ENCODE data around the gene METTL9.

The METTL9 gene

GRCh38 chr16:21637032-21637968 lies 37.9 kb downstream of the METTL9 start:
- H3K4me3 ChIP-seq (replicated peaks in 1 of 2; ENCODE audit: low read depth in 2 of 2, low read length in 2 of 2): no peak overlapping the region
- no peak for DNase-seq (ENCODE audit: low read depth in 2 of 2)
- TF ChIP-seq, protein P1, sequence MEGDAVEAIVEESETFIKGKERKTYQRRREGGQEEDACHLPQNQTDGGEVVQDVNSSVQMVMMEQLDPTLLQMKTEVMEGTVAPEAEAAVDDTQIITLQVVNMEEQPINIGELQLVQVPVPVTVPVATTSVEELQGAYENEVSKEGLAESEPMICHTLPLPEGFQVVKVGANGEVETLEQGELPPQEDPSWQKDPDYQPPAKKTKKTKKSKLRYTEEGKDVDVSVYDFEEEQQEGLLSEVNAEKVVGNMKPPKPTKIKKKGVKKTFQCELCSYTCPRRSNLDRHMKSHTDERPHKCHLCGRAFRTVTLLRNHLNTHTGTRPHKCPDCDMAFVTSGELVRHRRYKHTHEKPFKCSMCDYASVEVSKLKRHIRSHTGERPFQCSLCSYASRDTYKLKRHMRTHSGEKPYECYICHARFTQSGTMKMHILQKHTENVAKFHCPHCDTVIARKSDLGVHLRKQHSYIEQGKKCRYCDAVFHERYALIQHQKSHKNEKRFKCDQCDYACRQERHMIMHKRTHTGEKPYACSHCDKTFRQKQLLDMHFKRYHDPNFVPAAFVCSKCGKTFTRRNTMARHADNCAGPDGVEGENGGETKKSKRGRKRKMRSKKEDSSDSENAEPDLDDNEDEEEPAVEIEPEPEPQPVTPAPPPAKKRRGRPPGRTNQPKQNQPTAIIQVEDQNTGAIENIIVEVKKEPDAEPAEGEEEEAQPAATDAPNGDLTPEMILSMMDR (IDR thresholded peaks at IDR 0.05; ENCODE audit: low read depth, low read length): no peak

- DNase-seq (ENCODE audit: low read depth in 2 of 2): peak; percentile 30 to 78
- no peak overlapping the region for H3K4me3 ChIP-seq (replicated peaks in 1 of 2; ENCODE audit: low read depth in 2 of 2, low read length in 2 of 2)
- TF ChIP-seq, protein P1 (IDR thresholded peaks at IDR 0.05; ENCODE audit: low read depth, low read length): no peak
These were observed 39.2 kb downstream of the METTL9 start for GRCh38 chr16:21638573-21638975.

GRCh38 chr16:21639493-21639892 lies 40.1 kb downstream of the METTL9 start:
- no peak overlapping the region for H3K4me3 ChIP-seq (replicated peaks in 1 of 2; ENCODE audit: low read depth in 2 of 2, low read length in 2 of 2)
- DNase-seq (ENCODE audit: low read depth in 2 of 2): no peak
- TF ChIP-seq, protein P1 (IDR thresholded peaks at IDR 0.05; ENCODE audit: low read depth, low read length): no peak

GRCh38 chr16:21641916-21642315 lies 42.5 kb downstream of the METTL9 start:
- no peak for DNase-seq (ENCODE audit: low read depth in 2 of 2)
- TF ChIP-seq, protein P1 (IDR thresholded peaks at IDR 0.05; ENCODE audit: low read depth, low read length): no peak
- no peak overlapping the region for H3K4me3 ChIP-seq (replicated peaks in 1 of 2; ENCODE audit: low read depth in 2 of 2, low read length in 2 of 2)

- no peak overlapping the region for H3K4me3 ChIP-seq (replicated peaks in 1 of 2; ENCODE audit: low read depth in 2 of 2, low read length in 2 of 2)
- TF ChIP-seq, protein P1 (IDR thresholded peaks at IDR 0.05; ENCODE audit: low read depth, low read length): no peak
- no peak for DNase-seq (ENCODE audit: low read depth in 2 of 2)
These were observed 43.5 kb downstream of the METTL9 start for GRCh38 chr16:21642861-21643260.

DNA sequence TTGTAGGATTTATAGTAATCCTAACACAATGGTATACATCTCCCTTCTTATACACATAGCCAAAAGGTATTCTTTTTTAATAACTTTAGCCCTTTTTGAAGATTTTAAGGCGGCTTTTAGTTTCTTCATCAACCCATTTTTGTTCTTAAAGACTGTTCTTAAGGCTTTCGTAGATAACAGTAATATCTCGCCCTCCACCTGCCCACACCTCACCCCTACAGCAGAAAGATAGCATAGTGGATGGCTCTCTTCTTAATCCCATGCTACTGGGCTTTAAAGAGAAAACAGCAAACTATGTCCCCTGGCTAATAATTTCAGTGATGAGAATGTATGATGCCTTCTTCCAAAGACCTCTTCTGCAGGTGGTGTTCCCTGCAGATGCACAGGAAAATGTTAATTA lies 44.4 kb downstream of the METTL9 start:
- TF ChIP-seq, protein P1 (IDR thresholded peaks at IDR 0.05; ENCODE audit: low read depth, low read length): no peak

More for the DNA sequence above, 44.4 kb downstream of the METTL9 start:
- DNase-seq (ENCODE audit: low read depth in 2 of 2): no peak
- no peak overlapping the region for H3K4me3 ChIP-seq (replicated peaks in 1 of 2; ENCODE audit: low read depth in 2 of 2, low read length in 2 of 2)
